Hematopoietic multipotent progenitor cell treated with erythropoietin and hydrocortisone succinate and interleukin-3 and kit ligand, for 17 days (in vitro differentiated cells): ENCODE data around the gene CLDN5.

ENCODE experiments used
- DNase-seq: peaks from one replicate; pipeline ENCODE4 v3.0.0-alpha.2; 2015; ENCODE audit warnings: low spot score

The CLDN5 gene

GRCh38 chr22:19480789-19481188 lies 43.4 kb downstream of the CLDN5 start:
- DNase-seq: no peak

GRCh38 chr22:19480173-19480568 lies 44.0 kb downstream of the CLDN5 start:
- DNase-seq: no peak

GRCh38 chr22:19479355-19480172 lies 44.6 kb downstream of the CLDN5 start, which contains the start of gene CDC45:
Gene CDC45 (plus strand): TSS chr22:19479920. CDS start chr22:19479969, 49 bp downstream.
- peak; percentile 95 for DNase-seq

- DNase-seq: no peak
Observed at GRCh38 chr22:19478901-19479354, 45.3 kb downstream of the CLDN5 start, which contains the start of gene UFD1. Gene UFD1 (minus strand): TSS chr22:19479193. CDS start chr22:19479085, 108 bp downstream.

GRCh38 chr22:19478045-19478900 lies 45.9 kb downstream of the CLDN5 start:
- DNase-seq: peak; percentile 11

GRCh38 chr22:19477321-19478044 lies 46.7 kb downstream of the CLDN5 start:
- peak; percentile 28 for DNase-seq

- no peak for DNase-seq
Observed at GRCh38 chr22:19476023-19476422, 48.2 kb downstream of the CLDN5 start.

- no peak for DNase-seq
Observed at GRCh38 chr22:19473578-19473977, 50.6 kb downstream of the CLDN5 start.
